Ramos (cell line): ENCODE data around the gene CFAP90.

Source experiments
- in situ Hi-C: fragments of 300-500 bp; cut with MboI; formaldehyde crosslinking; loops from one replicate; pipeline ENCODE4 v1.14.3; 2022; ENCODE audit warnings: low sequenced_read_pairs; ENCODE audit not compliant: unreplicated experiment

The CFAP90 gene

GRCh38 chr5:7850395-7851239, at the start of gene CFAP90:
Gene CFAP90 (minus strand): TSS chr5:7851133. CDS start chr5:7851021, 112 bp downstream.
- in situ Hi-C loops: no loop called here

DNA sequence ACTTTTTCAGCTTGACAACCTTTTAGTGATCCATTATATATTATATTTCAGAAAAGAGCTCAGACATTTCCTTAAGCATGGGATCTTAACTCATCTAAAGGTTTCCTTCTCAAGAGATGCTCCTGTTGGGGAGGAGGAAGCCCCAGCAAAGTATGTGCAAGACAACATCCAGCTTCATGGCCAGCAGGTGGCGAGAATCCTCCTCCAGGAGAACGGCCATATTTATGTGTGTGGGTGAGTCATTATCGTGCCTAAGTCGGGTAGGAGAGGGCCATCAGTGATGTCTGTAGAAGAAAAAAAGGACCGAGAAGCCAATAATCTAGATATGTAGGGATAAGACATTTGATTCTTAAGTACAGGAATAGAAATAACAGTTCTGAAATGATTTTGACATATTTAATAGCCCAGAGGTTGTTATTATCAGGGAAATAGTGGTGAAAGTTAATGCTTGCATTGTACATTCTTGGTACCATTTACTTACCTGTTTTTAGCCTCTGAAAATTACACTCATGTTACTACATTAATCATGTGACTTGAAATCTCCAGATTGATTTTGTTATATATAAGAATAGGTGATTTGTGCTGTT, 46.2 kb upstream of the CFAP90 start:
- in situ Hi-C loops: no loop called here

- in situ Hi-C loops: no loop called here
Measured at GRCh38 chr5:7894860-7895259, 43.9 kb upstream of the CFAP90 start.

DNA sequence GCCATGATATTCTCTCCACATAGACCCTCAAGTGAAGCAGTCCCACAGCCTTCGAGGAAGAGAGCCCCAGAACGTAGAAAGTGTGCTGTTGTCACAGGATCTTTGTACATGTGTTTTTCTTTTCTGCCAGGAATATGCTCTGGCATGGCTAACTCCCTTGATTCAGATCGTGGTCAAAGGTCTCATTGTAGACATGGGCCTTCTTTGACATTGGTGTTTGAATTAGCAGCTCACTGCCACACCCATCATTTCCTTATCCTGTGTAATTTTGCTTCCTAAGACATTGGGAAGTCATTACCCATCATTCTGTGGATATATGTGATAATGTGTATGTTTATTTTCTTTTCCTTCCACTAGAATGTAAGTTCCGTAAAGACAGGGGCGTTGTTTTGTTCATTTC, 43.5 kb upstream of the CFAP90 start:
- in situ Hi-C loops: no loop called here

- in situ Hi-C loops: no loop called here
Measured at GRCh38 chr5:7888901-7889300, 38.0 kb upstream of the CFAP90 start.

DNA sequence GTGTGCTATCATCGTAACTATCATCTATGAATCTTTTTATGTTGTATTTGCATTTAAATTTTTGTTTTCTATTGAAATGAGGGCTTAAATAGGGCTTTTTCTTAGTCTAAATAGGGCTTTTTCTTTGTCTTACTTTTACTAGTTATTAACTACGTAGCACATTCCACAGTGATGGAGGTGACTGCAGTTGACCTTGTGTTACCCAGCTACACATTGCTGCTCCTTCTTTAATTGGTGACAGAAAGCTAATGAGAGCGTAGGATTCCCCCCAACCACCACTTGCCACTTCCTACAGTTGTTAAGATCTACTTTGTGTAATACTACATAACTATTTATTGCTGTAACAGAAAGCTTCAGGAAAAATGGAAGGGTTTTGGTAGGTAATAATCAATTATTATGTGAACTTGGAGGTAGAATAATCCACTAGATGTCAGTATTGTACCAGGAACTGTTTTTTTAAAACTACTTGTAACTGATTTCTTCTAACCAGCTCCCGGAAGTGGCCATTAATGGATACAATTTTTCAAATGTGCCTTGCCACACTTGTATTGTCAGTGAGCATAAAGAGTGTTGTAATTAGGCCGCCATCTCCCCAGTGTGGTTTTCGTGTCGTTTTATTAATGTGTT, 36.0 kb upstream of the CFAP90 start:
- in situ Hi-C loops: no loop called here

GRCh38 chr5:7884491-7885267, 33.7 kb upstream of the CFAP90 start:
- in situ Hi-C loops: no loop called here

DNA sequence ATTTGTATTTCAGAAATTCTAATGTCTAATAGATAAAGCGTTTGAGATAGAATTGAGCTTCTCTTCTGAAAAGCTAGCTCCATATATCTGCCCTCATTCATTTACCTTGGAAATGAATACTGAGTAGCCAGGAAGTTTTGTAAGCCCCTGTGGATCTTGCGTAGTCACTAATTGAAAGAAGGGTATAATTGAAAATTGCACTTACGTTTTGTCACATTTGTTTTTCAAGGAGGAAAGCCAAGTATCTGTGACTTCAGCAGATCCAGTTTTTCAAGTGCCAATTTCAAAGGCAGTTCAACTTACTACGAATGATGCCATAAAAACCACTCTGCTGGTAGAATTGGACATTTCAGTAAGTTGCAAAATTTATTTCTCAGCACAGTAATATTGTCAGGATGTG, 32.0 kb upstream of the CFAP90 start:
- in situ Hi-C loops: no loop called here

- in situ Hi-C loops: no loop called here
Measured at GRCh38 chr5:7881816-7882215, 30.9 kb upstream of the CFAP90 start.

- in situ Hi-C loops: no loop called here
Measured at GRCh38 chr5:7881091-7881490, 30.2 kb upstream of the CFAP90 start.

DNA sequence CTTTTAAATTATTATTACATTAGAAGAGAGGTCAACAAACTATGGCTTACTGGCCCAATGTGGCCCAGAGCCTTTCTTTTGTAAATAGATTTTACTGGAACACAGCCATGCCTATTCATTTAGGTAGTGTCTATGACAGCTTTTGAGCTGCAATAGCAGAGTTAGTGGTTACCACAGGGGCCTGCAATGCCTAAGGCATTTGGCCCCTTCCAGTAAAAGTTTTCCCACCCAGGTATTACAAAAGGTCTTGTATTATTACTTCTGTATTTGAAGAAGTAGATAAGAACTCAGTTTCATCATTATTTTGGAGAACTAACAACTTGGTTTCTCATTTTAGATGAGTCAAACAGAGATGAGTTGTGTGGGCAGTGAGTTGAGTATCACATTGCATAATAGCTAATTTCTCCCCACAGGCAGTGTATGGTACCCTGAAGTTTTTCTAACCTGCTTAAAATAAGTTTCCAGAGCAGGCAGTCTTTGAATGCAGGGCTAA, 27.5 kb upstream of the CFAP90 start:
- in situ Hi-C loops: no loop called here

DNA sequence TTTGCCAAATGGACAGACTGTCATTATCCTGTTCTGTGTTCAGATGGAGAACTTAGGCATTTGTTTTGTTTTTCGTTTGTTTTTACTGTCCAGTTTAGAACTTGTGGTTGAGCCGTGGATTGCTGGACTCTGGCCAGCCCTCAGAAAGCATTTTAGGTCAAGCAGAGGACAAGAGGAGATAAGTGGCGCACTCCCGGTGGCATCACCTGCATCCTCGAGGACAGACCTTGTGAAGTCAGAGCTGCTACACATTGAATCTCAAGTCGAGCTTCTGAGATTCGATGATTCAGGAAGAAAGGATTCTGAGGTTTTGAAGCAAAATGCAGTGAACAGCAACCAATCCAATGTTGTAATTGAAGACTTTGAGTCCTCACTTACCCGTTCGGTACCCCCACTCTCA, 26.9 kb upstream of the CFAP90 start:
- in situ Hi-C loops: no loop called here

DNA sequence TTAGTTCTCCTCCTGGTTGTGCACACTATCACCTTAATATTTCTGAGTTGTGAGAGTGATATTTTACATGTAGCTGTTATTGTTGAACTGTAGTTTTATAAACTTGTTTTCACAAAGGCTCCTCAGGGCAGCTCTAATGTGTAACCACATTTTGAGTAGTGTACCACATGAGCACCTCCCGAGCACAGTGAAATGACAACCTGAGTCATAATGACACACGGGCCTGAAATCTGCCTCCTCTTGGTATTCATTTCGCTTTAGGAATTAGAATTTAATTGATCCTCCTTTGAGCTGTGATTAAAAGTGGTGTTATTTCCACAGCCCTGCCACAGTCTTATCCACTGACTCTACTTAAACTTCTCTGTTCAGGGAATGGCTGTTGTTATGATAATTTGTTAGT, 25.9 kb upstream of the CFAP90 start:
- in situ Hi-C loops: no loop called here

GRCh38 chr5:7875151-7875550, 24.2 kb upstream of the CFAP90 start:
- in situ Hi-C loops: no loop called here

DNA sequence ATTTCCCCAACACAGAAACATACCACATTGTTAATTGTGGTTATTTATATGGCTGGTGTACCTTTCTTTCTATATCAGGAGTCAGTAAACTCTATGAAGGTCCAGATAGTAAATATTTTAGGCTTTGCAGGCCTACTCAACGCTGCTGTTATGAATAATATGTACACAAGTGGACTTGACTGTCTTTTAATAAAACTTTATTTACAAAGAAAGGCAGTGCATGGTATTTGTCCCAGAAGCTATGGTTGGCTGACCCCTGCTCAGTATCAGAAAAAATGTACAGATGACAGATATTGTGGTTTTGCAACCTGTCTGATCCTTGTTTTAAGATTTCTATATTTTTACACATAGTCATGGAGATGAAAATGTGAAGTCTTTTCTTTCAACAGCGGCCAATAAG, 23.7 kb upstream of the CFAP90 start:
- in situ Hi-C loops: no loop called here

DNA sequence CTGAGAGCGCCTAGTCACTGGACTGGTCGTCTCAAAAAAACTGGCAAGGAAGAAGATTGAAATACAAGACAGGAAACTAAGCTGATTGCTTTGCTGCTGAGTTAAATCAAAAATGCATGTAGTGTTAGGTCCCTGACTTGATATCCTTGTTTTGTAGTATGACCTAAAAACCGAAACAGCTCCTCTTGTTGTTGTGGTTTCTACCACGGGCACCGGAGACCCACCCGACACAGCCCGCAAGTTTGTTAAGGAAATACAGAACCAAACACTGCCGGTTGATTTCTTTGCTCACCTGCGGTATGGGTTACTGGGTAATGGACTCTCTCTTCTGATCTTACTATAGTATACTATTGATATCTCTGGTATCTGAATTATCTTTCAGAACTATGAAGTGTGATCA, 22.3 kb upstream of the CFAP90 start:
- in situ Hi-C loops: no loop called here

GRCh38 chr5:7872517-7873130, 21.7 kb upstream of the CFAP90 start:
- in situ Hi-C loops: no loop called here

- in situ Hi-C loops: no loop called here
Measured at GRCh38 chr5:7871653-7872052, 20.7 kb upstream of the CFAP90 start.

DNA sequence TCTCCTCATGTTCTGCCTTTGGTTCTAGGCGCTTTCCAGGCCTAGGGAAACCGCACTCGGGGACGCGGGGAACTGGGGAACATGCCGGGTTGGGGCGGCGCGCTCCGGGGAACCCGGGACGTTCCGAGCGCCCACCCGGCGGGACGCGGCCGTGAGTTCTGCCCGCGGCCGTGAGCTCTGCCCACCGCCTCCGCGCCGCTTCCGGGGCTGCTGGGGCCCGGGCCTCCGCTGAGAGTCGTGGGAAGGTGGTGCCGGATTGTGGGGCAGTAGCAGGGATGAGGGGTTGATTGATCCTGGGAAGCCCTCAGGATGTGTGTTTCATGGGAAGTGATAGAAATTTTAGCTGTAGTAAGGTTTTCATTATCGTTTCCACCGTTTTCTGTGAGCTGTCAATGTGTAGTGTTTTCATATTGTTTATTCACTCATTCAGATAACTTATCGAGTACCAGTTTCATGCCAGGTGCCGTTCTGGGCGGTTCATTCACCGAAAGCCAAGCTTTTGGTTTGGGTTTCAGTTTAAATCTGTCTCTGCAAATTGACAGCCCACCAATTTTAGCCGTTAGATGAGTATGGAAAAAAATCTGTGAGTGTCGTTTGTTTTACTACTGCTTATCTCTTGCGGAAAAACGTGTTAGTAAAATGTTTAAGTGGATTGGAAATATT, 18.7 kb upstream of the CFAP90 start:
- in situ Hi-C loops: no loop called here
